GM12878 (cell line): ENCODE data around the gene NT5C2. TPM values are rescaled to one million over a fixed set of nuclear protein-coding genes. Genes with fewer than 3 reads are reported as not detected.

ENCODE experiments used
- ATAC-seq: fragments of 200-7000 bp; cut with Tn5 transposase; 3 replicates; pipeline ENCODE4 v1.9.1; 2020; ENCODE audit warnings: mild to moderate bottlenecking, moderate library complexity
- BruUV-seq: library from RNA; stranded (reverse); fragments of 400-500 nt; replicated peaks from 2 replicates; lab custom pipeline; 2021; lab: Mats Ljungman, UMichigan
- CTCF ChIA-PET: fragments of 300-600 bp; sonication (Branson Sonifier 250); formaldehyde crosslinking; extraction: SDS; loops from one replicate; lab custom pipeline; 2021; ENCODE audit warnings: inconsistent platforms; lab: Yijun Ruan, JAX
- POLR2A ChIA-PET: fragments of 350-600 bp; formaldehyde crosslinking; extraction: SDS; loops from one replicate; lab custom pipeline; 2021; ENCODE audit warnings: inconsistent platforms; lab: Charles Lee
- RAD21 ChIA-PET: fragments of 300-600 bp; sonication (Branson Sonifier 250); formaldehyde crosslinking; loops from one replicate; lab custom pipeline; 2023; ENCODE audit warnings: antibody characterized with exemption; ENCODE audit not compliant: unreplicated experiment; lab: Charles Lee
- SMC1A ChIA-PET: fragments of 300-600 bp; sonication (Branson Sonifier 250); formaldehyde crosslinking; loops from one replicate; lab custom pipeline; 2023; ENCODE audit not compliant: unreplicated experiment, uncharacterized antibody; lab: Charles Lee
- DNase-seq: peaks from one replicate; pipeline ENCODE4 v3.0.0-alpha.2; 2011; ENCODE audit warnings: low read depth, low spot score
- FAIRE-seq: peaks from 3 replicates; lab custom pipeline; 2011; peaks lifted over from hg19 to GRCh38; lab: Jason Lieb, UNC
- H2AFZ ChIP-seq: 2 replicates; pipeline ENCODE4 v1.6.0; 2011; ENCODE audit warnings: low read depth, low read length, control low read depth; ENCODE audit not compliant: control insufficient read depth
- H3K27ac ChIP-seq: 2 replicates; pipeline ENCODE4 v1.5.1; 2011; ENCODE audit warnings: control low read depth; ENCODE audit not compliant: control insufficient read depth, insufficient read depth
- H3K27me3 ChIP-seq, 2 experiments: replicated peaks in 1 of 2; 2 replicates each; pipeline versions ENCODE4 v1.6.0 to v1.6.1; 2011; ENCODE audit warnings: low read length in 1 of 2; ENCODE audit not compliant: control insufficient read depth in 2 of 2, insufficient read depth in 2 of 2
- H3K36me3 ChIP-seq, 2 experiments: 2 replicates each; pipeline ENCODE4 v1.5.1; 2011; ENCODE audit warnings: low read length in 1 of 2; ENCODE audit not compliant: control insufficient read depth in 2 of 2, insufficient read depth in 2 of 2
- H3K4me1 ChIP-seq: 2 replicates; pipeline ENCODE4 v1.6.1; 2011; ENCODE audit warnings: mild to moderate bottlenecking, low read length, moderate library complexity, mixed read lengths; ENCODE audit not compliant: control insufficient read depth, insufficient read depth
- H3K4me2 ChIP-seq: 2 replicates; pipeline ENCODE4 v1.6.0; 2011; ENCODE audit warnings: control low read depth; ENCODE audit not compliant: control insufficient read depth, insufficient read depth
- H3K4me3 ChIP-seq: fragments of 200-600 bp; sonication (generic); 2 replicates; pipeline ENCODE4 v1.5.1; 2016
- H3K79me2 ChIP-seq: 2 replicates; pipeline ENCODE4 v1.6.0; 2011; ENCODE audit warnings: low read length; ENCODE audit not compliant: control insufficient read depth, insufficient read depth
- H3K9ac ChIP-seq: 2 replicates; pipeline ENCODE4 v1.8.0; 2011; ENCODE audit warnings: low read length, control low read depth, mixed read lengths; ENCODE audit not compliant: control insufficient read depth, insufficient read depth
- H3K9me3 ChIP-seq: replicated peaks from 3 replicates; pipeline ENCODE4 v1.5.1; 2011; ENCODE audit warnings: mild to moderate bottlenecking, low read length; ENCODE audit not compliant: control insufficient read depth, insufficient read depth
- H4K20me1 ChIP-seq: 2 replicates; pipeline ENCODE4 v1.6.0; 2011; ENCODE audit not compliant: control insufficient read depth, insufficient read depth
- ASH2L ChIP-seq: fragments of 300-600, 200-600 bp; sonication (generic); IDR thresholded peaks from 2 replicates; pipeline ENCODE4 v1.6.1; 2017; ENCODE audit warnings: low read depth, mild to moderate bottlenecking, borderline replicate concordance
- BACH1 ChIP-seq: fragments of 450-650 bp; IDR thresholded peaks from 2 replicates; pipeline ENCODE4 v1.6.1; 2017; ENCODE audit warnings: mild to moderate bottlenecking, borderline replicate concordance
- CBX3 ChIP-seq: fragments of 200-600 bp; sonication (generic); IDR thresholded peaks from 2 replicates; pipeline ENCODE4 v1.6.1; 2016; ENCODE audit warnings: low read depth, borderline replicate concordance
- CBX5 ChIP-seq: sonication (generic); IDR thresholded peaks from 2 replicates; pipeline ENCODE4 v1.6.1; 2016; ENCODE audit warnings: low read depth, moderate library complexity, mild to moderate bottlenecking, inconsistent platforms
- CHD1 ChIP-seq: IDR thresholded peaks from 2 replicates; pipeline ENCODE4 v1.6.1; 2012; ENCODE audit warnings: low read depth, low read length, improper control_type of control experiment
- CREB1 ChIP-seq: IDR thresholded peaks from 2 replicates; pipeline ENCODE4 v1.6.1; 2012; ENCODE audit warnings: low read depth, mild to moderate bottlenecking, inconsistent platforms
- ELK1 ChIP-seq: IDR thresholded peaks from 2 replicates; pipeline ENCODE4 v1.6.1; 2012; ENCODE audit warnings: low read depth, low read length, improper control_type of control experiment
- EZH2 ChIP-seq: IDR thresholded peaks from 2 replicates; pipeline ENCODE4 v1.6.1; 2012; ENCODE audit warnings: low read depth, mild to moderate bottlenecking, control low read depth, inconsistent platforms, low read length, borderline replicate concordance; ENCODE audit not compliant: control insufficient read depth
- IKZF1 ChIP-seq: fragments of 450-650 bp; conservative IDR thresholded peaks from 2 replicates; pipeline ENCODE4 v1.6.1; 2017; ENCODE audit warnings: antibody characterized with exemption, mild to moderate bottlenecking
- JUND ChIP-seq: IDR thresholded peaks from 2 replicates; pipeline ENCODE4 v1.6.1; 2012; ENCODE audit warnings: low read depth, mild to moderate bottlenecking, low read length, improper control_type of control experiment, moderate library complexity
- KAT2A ChIP-seq: conservative IDR thresholded peaks from 2 replicates; pipeline ENCODE4 v1.6.1; 2011; ENCODE audit warnings: low read depth, low read length; ENCODE audit not compliant: control insufficient read depth
- RB1 ChIP-seq: fragments of 450-650 bp; formaldehyde crosslinking; IDR thresholded peaks from 2 replicates; pipeline ENCODE4 v1.6.1; 2017; ENCODE audit warnings: mild to moderate bottlenecking, borderline replicate concordance
- SPI1 ChIP-seq: IDR thresholded peaks from 2 replicates; pipeline ENCODE4 v1.6.1; 2011; ENCODE audit warnings: low read depth, mild to moderate bottlenecking, low read length, moderate library complexity, borderline replicate concordance; ENCODE audit not compliant: insufficient read depth
- SREBF2 ChIP-seq: IDR thresholded peaks from 2 replicates; pipeline ENCODE4 v1.6.1; 2012; ENCODE audit warnings: mild to moderate bottlenecking, low read length
- SRF ChIP-seq, 2 experiments: IDR thresholded peaks; 2 replicates each; pipeline ENCODE4 v1.6.1; 2011; ENCODE audit warnings: low read depth in 2 of 2, low read length in 2 of 2, mild to moderate bottlenecking in 1 of 2, moderate library complexity in 1 of 2
- SUZ12 ChIP-seq: fragments of 200-600 bp; sonication (generic); IDR thresholded peaks from one replicate; pipeline ENCODE4 v1.6.1; 2018; ENCODE audit warnings: antibody characterized with exemption, mild to moderate bottlenecking; ENCODE audit not compliant: unreplicated experiment
- TCF12 ChIP-seq: IDR thresholded peaks from 2 replicates; pipeline ENCODE4 v1.6.1; 2011; ENCODE audit warnings: low read depth, mild to moderate bottlenecking, low read length
- WGBS: methylation state at CpG from one replicate; pipeline ENCODE4 v1.1.6; 2016; ENCODE audit warnings: low lambda C conversion rate; ENCODE audit not compliant: insufficient replicate concordance, insufficient coverage; ENCODE audit errors: missing lambda C conversion rate; 5-methylcytosine and 5-hydroxymethylcytosine counted together
- in situ Hi-C: fragments of 300-500 bp; cut with MboI; formaldehyde crosslinking; loops from 9 replicates; pipeline ENCODE4 v1.14.3; 2018; ENCODE audit warnings: mixed read lengths
- intact Hi-C: fragments of 100-400 bp; cut with micrococcal nuclease; formaldehyde crosslinking; loops from one replicate; pipeline ENCODE4 v1.14.2; 2022; ENCODE audit not compliant: unreplicated experiment
- polyA plus RNA-seq, 11 experiments: library from polyadenylated mRNA; depleted of rRNA in 4 of 11; unstranded in 6 of 11; stranded (reverse) in 5 of 11; fragments of >200 nt; fragmentation: Nextera tagmentation in 4 of 11; fragmentation: Illumina TruSeq in 1 of 11; extraction: Ambion mirVana in 4 of 11; extraction: Trizol in 1 of 11; gene quantifications; 1 replicate in 1 of 11; 2 replicates in 10 of 11; pipeline versions ENCODE4 v1.2.1 to v1.2.3, GENCODE V29; 2011 to 2016; ENCODE audit warnings: inconsistent platforms in 2 of 11, missing spikeins in 2 of 11, low read depth in 1 of 11
- total RNA-seq, 4 experiments: library from RNA; depleted of rRNA in 3 of 4; stranded (reverse); fragments of >200 nt in 3 of 4; fragmentation: Illumina TruSeq in 1 of 4; extraction: Trizol in 1 of 4; gene quantifications; 2 replicates each; pipeline versions ENCODE4 v1.2.1 to v1.2.3, GENCODE V29; 2013 to 2021

Gene NT5C2
- total and polyA plus RNA-seq, 10 of the 15 experiments (the other 5 are each of a cell fraction or from before 2014, with no cell fraction given) = 15.8 to 70.1 (median 56.0) TPM

GRCh38 chr10:103090911-103091310 lies 102.2 kb downstream of the NT5C2 start:
- ATAC-seq (no peak), DNase-seq (no peak), FAIRE-seq (no peak)
- ChIA-PET CTCF (interaction anchor here (1.0 to 1.2 kb wide), 3 partner anchors 138 to 173 kb away, joined by 3 to 8 read pairs (median 3); partner anchors contain the start of gene CNNM2), SMC1A (interaction anchor here (0.8 kb wide), 2 partner anchors 9 to 167 kb away, joined by 3 read pairs; no protein-coding TSS in a partner anchor), POLR2A (interaction anchor here (0.5 kb wide), 1 partner anchor 33 kb away, joined by 3 read pairs; no protein-coding TSS in a partner anchor), RAD21 (no interaction called here)
- no peak overlapping the region for H3K4me2 ChIP-seq
- no peaks in the 10 kb centered on the region for H4K20me1 ChIP-seq
- intact Hi-C loops = no loop called here
- no peaks in the 10 kb centered on the region for H3K27me3 ChIP-seq
- in situ Hi-C loops = no loop called here
- H3K9ac ChIP-seq = no peak overlapping the region
- no TSS peak for BruUV-seq
- no peak overlapping the region for H3K27ac ChIP-seq
- TF ChIP-seq TCF12 = no peak
- 97% methylated on average over 7 of the region's 7 CpGs for WGBS
- no peaks in the 10 kb centered on the region for H3K79me2 ChIP-seq
- peaks cover 12 to 23% of the 10 kb centered on the region in 2 experiments for H3K36me3 ChIP-seq
- no peak overlapping the region for H3K4me3 ChIP-seq
- no peaks in the 10 kb centered on the region for H3K4me1 ChIP-seq
- no peak overlapping the region for H2AFZ ChIP-seq
- H3K9me3 ChIP-seq = no peaks in the 10 kb centered on the region

- no peak for ATAC-seq
- H3K36me3 ChIP-seq = peaks cover 12 to 23% of the 10 kb centered on the region in 2 experiments
Measured at GRCh38 chr10:103089493-103089892, 103.6 kb downstream of the NT5C2 start.

More at GRCh38 chr10:103089493-103089892, 103.6 kb downstream of the NT5C2 start:
- H3K4me3 ChIP-seq = no peak overlapping the region
- ChIA-PET SMC1A (interaction anchor here (1.0 kb wide), 1 partner anchor 24 kb away, joined by 3 read pairs; no protein-coding TSS in a partner anchor), RAD21 (interaction anchor here (1.0 kb wide), 1 partner anchor 171 kb away, joined by 3 read pairs; the partner anchor contains the start of gene CNNM2), POLR2A (no interaction called here), CTCF (interaction anchor here (0.6 kb wide), 1 partner anchor 12 kb away, joined by 3 read pairs; no protein-coding TSS in a partner anchor)
- no peaks in the 10 kb centered on the region for H3K27me3 ChIP-seq
- H4K20me1 ChIP-seq = no peaks in the 10 kb centered on the region
- DNase-seq = no peak
- TF ChIP-seq EZH2 = no peak
- TF ChIP-seq SPI1 = no peak
- TF ChIP-seq CHD1 = no peak
- TF ChIP-seq SREBF2 = no peak
- no peak for TF ChIP-seq ASH2L
- TF ChIP-seq JUND = no peak
- no peak for TF ChIP-seq CBX3
- no peak for TF ChIP-seq KAT2A
- TF ChIP-seq CREB1 = no peak
- no peak for TF ChIP-seq RB1
- no peak for TF ChIP-seq BACH1
- TF ChIP-seq ELK1 = no peak
- no peak for TF ChIP-seq IKZF1
- TF ChIP-seq SRF (IDR thresholded peaks at IDR 0.05; ENCODE audit: low read depth in 2 of 2, low read length in 2 of 2) = no peak
- no peak for TF ChIP-seq SUZ12
- no peak for TF ChIP-seq CBX5
- H3K9me3 ChIP-seq = no peaks in the 10 kb centered on the region
- intact Hi-C loops = no loop called here
- H3K79me2 ChIP-seq = no peaks in the 10 kb centered on the region
- WGBS = 88% methylated on average over 10 of the region's 10 CpGs
- H3K4me1 ChIP-seq = no peaks in the 10 kb centered on the region
- no peak overlapping the region for H3K9ac ChIP-seq
- no TSS peak for BruUV-seq
- H2AFZ ChIP-seq = no peak overlapping the region
- in situ Hi-C loops = no loop called here
- no peak overlapping the region for H3K4me2 ChIP-seq
- FAIRE-seq = no peak
- no peak overlapping the region for H3K27ac ChIP-seq
